Stromal cell of bone marrow (primary cell): ENCODE results near the gene CIROP.

ENCODE experiments used
- DNase-seq: peaks from one replicate; pipeline ENCODE4 v3.0.0-alpha.2; 2012; ENCODE audit warnings: low read depth

CIROP gene

DNA sequence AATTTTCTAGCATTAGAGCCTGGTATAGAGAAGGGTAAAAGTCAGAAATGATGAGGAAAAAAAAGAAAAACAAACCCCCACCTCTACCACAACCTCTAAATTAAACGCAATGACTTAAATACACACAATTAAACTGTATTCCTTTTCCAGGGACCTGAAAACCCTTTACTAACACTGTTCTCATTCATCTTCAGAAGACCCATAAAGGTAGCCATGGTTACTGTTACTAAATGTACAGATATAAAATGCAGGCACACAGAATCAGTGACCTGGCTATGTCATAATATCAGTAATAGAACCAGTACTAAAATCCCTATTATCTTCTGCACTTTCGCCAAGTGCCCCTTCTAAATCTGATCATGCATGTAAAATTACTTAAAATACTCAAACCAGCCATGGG, 11.3 kb downstream of the CIROP start:
- DNase-seq = no peak

DNA sequence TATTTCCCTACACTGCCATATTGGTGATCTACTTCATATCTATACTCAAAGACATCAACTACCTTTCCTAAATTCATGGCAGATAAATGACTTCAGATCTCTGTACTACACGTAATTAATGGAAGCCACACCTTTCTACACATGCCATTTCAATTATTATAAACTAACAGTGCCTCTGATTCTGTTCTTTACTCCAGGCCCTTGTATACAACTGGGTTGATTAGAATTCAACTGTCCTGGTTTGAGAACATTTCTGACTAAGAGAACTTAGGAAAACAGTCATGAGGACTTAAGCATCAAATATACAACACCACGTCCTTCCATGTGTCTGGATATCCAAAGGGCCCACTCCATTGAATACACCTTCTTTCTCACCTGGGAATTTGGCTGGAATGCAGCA, 11.7 kb downstream of the CIROP start:
- no peak for DNase-seq

DNA sequence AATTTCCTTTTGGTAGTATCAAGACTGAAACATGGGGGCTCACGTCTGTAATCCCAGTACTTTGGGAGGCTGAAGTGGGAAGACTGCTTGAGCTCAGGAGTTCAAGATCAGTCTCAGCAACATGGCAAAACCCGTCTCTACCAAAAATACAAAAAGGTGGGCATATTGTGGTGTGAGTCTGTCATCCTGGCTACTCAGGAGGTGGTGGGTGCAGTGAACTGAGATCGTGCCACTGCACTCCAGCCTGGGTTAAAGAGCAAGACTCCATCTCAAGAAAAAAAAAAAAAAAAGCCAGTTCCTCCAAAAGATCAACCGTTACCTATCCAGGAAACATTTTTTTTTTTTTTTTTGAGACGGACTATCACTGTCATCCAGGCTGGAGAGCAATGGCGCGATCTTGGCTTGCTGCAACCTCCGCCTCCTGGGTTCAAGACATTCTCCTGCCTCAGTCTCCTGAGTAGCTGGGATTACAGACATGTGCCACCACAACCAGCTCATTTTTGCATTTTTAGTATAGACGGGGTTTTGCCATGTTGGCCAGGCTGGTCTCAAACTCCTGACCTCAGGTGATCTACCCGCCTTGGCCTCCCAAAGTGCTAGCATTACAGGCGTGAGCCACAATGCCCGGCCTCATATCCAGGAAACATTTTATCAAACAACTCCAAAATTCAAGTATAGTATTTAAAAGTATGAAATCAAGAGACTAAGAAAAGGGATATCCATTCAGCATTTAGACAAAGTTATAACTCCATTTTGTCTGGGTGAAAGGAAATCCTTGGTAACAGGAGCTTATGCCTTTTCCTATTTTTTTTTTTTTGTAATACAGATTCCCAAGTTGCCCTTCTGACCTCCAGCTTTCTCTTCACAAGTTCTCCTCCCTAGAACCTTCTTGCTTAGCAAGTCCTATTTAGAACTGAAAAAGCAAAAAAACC, 13.2 kb downstream of the CIROP start:
- no peak for DNase-seq

DNA sequence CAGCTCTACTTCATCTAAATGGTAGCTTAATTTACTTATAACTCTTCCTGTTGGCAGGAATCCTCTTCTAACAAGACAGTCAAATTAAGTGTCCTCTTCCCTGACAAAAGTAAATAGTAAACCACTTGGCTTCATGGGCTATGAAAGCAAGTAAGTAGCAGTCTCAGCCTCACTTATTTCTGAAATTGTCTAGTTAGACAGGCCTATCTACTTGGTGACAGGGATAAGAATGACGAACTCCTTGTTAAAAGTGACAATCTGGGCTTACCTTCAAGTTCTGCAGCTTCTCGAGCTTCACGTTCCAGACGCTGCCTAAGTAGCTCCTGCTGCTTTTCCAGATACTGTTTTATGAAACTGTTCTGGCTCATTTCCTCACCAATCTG, 14.5 kb downstream of the CIROP start:
- DNase-seq = no peak

DNA sequence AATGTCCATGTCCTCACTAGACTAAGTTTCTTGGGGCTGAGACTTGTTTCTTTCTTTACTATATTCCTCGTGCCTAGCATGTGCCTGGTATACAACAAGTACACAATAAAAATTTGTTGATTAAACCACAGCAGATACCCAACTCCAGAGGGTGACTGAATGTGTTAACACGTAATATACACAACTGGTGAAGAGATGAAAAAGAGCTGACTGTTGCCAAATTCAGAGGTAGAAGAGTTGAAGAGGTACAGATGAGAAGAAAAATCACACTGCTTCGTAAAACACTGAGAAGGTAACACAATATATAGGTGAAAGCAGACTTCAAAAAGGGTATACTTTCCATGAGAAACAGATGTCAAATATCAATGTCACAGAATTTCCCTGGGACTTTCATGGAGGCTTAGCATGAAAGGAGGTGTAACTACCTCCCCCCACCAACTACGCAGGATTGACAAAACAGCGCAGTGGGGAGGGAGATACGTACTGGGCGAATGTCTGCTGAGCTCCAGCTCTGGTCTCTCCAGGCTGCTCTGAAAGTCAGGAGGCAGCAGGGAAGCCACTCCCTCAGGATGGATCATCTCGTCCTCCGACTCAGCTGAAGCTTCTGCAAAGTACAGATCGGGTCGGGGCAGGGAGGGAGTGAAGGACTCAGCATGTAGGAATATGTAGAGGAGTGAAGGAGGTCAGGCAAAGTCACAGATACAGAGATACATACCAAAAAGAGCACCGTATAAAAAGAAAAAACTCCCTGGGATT, 15.1 kb downstream of the CIROP start:
- DNase-seq = no peak

DNA sequence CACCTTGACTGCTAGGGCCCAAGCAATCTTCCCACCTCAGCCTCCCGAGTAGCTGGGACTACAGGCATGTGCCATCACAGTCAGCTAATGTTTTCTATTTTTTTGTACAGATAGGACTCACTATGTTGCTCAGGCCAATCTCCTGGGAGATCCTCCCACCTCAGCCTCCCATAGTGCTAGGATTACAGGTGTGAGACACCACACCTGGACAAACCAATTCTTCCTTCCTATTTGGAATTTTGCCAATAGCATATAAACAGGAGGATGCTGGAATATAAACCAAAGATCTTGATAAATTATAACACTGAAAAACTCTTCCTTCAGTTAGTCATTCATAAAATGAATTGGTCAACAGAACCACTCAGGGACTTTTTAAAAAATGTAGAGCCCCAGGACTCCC, 18.2 kb downstream of the CIROP start:
- no peak for DNase-seq

DNA sequence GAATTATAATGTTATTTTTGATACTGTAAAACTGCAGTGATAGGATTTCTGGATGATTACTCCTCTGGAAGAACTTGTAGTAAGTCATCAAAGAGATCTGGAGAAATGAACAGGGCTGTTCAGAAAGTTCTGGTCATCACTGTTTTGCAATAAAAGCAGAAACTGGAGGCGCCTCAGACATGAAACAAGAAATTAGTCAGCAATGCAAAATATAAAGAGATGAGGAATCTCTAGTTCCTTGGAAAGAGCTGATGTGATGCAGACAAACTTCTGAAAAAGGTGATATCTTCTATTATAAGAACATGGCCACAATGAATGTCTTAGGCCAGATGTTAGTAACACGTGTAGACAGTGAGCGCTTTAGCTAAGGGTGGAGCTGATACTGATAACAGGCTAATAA, 19.3 kb downstream of the CIROP start:
- peak; percentile 36 for DNase-seq

DNA sequence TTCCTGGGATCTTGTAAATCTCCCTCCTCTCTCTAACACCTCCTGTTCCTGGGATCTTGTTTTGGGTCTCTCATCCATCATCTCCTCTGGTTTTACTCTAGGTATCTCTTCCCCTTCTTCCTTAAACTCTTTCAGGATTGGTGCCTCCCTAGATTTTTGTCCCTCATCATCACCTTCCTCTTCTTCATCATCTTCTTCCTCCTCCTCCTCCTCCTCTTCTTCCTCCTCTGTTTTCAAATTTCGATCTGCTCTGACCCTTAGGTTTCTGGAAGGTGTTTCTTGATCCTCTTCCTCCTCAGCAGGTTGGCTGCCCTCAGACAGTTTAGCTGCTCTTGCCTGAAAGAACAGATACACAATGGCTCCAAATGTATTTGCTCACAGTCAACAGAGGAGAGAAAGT, 24.3 kb downstream of the CIROP start:
- DNase-seq = no peak

DNA sequence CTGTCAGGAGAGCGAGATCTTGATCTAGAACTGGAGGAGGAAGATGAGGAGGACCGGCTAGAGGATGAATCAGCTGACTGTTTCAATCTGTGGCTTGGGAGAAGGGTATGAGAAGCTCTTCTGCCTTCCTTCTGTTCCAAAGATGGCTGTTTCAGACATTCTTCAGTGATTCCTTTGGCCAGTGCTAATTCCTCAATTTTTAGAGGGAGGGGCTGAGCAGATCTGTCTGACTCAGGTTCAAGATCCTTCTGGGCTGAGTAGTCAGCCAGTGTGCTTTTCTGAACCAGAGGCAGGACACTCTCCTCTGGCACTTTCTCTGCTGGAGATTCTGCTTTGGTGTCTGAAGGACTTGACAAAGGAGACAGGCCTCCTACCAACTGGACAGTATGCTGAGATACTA, 25.1 kb downstream of the CIROP start:
- no peak for DNase-seq

DNA sequence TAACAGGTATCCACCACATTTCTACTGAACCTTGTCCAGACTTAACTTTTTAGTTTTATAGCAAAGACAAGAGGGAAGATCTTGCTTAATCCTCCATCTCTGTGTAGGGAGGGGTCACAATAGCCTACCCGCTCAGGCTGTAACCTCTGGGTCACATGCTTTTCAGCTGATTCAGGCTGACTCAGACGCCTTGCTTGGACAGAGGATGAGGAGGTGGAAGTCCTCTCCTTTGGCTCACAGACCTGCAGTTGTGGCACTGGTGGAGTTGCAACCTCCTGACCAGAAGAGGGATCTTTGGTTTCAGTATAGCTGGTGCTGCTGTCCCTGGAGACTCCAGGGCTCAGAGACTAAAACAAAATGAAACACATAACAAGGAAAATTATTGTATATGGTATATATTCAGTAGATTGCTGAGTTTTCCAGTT, 26.1 kb downstream of the CIROP start:
- DNase-seq = peak; percentile 98

DNA sequence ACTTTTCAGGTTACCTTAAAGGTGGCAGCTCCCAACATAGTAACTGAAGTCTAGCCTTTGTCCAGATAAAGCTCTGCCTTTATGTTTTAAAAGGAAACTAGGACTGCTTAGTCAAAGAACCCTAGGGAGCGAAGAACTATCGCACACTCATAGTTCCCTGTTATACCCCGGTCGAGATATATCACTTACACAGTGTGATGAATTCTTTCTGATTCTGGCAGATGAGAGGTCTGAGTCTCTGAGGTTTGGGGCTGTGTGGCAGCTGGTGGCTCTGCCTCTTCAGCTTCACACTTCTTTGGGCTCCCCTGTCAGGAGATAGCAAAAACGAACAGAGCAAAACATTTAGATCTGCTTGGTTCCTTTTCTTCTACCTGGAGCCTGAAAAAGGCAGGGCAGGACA, 26.8 kb downstream of the CIROP start:
- peak; percentile 51 for DNase-seq

DNA sequence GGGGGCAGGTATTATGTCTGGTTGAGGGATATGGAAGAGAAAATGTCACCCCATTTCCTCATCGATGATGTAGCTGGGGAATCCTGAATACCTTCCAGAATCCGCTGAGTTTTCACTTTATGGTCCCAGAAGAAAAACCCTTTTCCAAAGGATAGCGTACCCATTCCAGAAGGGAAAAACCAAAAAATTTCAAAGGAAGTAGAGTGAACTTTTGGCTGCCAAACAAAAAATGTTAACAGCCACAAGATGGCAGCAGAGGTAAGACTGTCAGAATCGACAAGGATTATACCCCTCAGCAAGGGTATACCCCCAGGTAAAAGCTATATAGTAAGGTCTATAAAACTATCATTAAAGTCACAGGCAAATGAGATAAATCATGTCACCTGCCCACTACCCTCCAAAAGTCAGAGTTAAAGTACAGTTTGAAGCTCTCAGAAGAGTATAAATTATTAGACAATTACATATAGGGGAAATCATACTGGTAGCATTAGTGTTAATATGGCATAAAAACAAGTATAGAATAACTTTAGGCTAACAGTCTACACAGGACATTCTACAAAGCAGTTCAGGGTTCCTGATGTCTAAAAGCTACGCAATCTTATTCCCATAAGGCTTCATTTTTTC, 27.9 kb downstream of the CIROP start:
- no peak for DNase-seq

DNA sequence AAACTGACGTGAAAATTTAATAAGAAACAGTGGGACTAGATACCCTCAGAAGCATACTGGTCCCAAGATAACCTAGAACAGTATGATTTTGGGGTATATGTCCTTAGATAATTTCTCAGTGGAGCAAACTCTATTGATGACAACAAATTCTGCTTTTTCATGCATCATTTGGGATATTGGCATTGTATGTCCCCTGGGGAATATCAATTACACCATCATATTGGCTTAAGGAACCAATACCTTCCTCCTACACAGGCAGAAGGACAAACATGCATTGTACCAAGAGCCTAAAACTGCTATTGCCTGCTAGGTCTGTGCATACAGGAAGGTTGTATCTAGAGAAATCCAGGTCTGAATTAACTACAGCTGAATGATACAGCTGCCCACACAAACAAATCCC, 29.9 kb downstream of the CIROP start:
- DNase-seq = no peak

DNA sequence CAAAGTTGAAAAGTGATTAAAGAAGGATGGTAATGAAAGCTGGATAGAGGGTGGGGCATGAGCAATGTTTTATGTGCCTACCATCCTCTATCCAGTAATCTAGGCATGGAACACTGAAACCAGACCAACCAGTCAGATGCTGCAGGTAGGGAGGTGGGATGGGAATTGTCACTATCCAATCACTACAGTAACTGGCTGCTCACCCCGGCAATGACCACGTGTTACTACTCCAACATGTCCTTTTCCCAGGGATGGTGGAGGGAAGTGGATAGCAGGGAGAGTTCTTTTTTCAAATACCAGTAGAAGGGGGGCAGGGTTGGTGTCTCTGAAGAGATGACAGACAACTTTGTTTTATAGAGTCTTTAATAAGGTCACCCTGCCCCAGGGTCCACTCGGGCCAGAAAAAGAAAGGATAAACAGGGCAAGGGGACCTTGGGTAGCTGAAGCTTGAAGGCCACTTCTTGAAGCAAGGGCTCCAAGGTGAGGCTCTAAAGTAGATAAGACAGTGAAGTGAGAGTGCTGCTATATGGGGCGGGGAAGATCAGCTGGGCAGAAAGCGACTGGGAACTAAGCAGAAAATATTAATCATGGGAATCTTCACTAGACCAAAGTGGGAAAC, 32.8 kb downstream of the CIROP start:
- DNase-seq = no peak

DNA sequence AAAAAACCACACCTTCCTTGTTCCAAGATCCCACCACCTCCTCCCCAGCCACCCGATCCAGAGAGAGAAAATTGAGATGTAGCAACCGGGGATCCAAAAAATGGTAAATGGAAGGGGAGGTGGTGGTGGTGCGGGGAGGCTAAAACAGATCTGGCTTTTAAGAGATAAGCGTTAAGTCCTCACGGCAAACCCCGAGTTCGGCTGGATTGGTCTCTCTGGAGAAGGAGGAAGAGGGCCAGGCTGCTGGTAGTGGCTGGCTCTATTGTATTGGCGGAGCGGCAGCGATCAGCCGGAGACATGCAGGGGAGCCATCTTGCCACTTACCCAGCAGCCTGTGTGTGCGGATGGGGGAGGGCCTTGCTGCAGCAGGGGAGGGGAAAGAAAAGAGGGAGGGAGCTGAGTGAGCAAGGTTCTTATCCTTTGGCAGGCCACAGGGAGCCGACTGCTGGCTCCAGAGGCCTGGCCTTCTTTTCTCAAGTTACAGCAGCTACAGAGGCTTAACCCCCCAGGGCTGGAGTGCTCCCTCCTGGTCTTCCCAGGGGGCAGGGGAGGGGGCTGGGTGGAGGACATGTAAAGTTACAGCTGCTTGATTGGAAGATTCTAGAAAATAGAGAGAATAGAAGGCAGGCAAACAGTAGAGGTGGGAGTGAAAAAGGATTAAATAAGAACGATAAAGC, 33.4 kb downstream of the CIROP start:
- DNase-seq = peak; percentile 89

DNA sequence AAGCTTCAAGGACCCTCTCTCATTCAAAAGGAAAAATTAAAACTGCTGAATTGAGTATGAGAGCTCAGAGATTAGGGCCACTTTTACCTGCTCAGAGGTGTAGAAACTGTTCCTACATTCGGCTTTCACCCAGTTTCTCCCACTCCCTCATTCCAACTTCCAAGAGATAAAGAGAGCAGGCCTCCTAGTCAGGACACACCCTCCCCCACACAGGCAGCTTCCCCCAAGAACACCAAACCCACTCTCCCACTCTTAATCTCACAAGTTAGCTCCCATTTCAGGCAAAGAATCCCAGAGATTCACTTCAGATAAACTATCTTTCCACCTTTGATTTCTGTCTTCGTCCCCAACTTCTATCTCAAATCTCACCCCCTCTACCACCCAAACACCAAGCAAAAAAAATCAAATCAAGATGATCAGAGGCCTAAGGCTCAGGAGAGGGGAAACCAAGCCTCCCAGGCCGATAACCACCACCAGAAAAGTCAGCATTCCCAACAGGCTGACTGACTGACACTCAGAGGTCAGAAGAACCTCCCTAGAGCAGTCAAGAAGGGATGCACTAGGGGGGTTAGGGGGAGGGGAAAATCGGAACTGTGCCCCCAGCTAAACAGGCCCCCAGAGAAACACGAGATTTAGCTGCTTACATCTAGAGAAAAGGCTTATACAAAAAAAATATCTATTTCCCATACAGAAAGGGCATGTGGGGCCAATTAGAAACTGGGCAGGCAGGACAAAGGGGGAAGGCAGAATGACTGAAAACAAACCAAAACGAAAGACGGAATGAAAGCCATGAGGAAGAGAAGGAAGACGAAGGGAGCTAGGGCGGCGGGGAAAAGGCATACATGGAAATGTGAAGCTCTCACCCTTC, 34.3 kb downstream of the CIROP start:
- no peak for DNase-seq

DNA sequence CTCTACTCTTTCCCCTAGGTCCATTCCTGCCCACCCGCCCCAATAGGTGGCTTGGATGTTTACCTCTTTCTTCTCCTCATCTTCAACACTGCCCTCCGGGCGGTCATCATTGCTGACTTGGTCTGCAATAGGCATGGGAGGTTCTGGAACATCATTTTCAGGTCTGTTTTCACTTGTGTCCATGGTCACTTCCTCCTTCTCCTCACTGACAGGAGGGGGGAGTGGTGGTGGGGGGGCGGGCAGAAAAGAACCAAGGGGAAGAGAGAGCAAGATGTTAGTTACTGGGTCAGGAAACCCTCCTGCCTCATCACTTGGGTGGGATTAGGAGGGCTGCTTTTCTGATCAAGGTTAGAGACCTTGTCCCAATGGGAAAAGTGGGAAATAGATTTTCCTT, 35.4 kb downstream of the CIROP start:
- DNase-seq = no peak

DNA sequence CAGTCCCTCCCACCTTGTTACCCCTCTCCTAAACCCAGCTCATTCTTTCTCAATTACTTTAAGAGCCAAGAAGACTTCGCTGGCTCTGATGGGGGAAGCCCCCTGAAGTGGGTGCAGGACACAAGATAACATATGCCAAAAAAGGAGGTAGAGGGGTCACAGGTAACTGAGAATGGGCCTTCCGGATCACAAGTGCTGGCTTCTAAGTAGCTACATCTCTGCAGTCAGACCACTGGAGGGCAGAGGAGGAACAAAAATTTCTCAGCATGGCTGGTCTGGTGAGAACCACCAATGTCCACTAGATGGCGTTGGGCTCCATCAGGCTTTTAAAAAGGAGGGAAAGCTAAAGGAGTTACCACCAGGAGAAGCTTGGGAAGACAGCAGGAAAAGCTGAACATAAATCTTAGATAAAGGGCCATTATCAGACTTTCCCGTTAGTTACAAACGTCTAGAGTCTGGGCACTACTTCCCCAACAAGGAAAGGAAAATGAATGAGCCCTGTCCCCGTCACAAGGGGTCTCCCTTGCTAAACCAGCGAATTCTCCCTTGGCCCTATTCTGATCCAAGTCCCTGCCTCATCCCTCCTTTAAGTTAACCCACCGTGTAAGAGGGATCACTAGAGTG, 35.9 kb downstream of the CIROP start:
- DNase-seq = peak; percentile 86

DNA sequence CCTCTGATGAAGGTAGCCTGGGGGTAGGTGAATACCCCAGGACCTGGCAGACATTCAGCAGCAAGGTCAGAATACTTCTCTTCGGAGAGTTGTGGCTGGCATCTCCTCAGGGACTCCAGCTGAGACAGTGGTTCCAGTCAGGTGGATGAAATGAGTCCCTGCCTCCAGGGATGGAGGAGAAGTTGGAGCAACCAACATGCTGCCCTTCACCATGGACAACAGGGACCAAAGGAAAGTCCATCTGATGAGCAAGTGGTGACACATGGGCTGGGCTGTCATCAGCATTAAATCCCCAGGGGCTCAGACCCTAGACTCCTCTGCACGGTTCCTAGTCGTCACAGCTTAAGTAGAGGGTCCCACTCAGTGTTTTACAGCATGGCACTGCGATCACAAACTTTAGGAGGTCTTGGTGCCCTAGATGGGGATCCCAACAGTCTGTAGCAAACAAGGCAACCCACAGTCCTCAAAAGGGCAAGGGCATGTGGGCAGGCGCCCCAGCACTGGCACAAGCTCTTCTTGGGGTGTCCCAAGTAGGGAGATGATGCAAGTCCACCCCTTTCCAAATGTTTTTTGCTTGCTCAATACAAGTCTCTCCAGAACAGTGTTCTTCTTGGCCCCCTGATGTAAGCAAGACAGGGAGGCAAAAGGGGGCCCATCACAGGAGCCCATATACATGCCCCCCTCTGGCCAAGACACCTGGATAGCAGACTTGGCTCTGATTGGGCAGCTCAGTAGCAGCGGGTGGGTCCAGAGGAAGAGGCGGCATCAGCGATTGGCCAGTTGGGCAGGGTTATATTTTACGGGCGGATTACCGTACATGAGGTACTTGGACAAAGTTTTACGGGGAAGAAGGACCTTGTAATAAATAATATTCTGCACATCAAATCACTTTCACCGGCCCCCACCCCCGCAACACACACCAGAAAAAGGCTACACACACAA, 36.7 kb downstream of the CIROP start:
- DNase-seq = no peak
